KBM-7 (cell line): ENCODE results near the gene NMUR2.

ENCODE experiments used
- DNase-seq: peaks from one replicate; pipeline ENCODE4 v3.0.0-alpha.2; 2015
- in situ Hi-C: fragments of 300-500 bp; cut with MboI; formaldehyde crosslinking; loops from 2 replicates; pipeline ENCODE4 v1.14.3; 2020; ENCODE audit warnings: low sequenced_read_pairs, low pct_unique_long_range_greater_than_20kb, mixed read lengths

Gene NMUR2

GRCh38 chr5:152405145-152405544, at the start of gene NMUR2:
TSS of gene NMUR2 (minus strand) at chr5:152405279. CDS start at chr5:152405113, 166 bp downstream.
- in situ Hi-C loops, result no loop called here
- DNase-seq, result no peak

GRCh38 chr5:152443935-152444334, 38.9 kb upstream of the NMUR2 start:
- in situ Hi-C loops, result no loop called here
- DNase-seq, result no peak

GRCh38 chr5:152439791-152440190, 34.7 kb upstream of the NMUR2 start:
- no peak for DNase-seq
- in situ Hi-C loops, result no loop called here

- DNase-seq, result no peak
- in situ Hi-C loops, result no loop called here
Observed at GRCh38 chr5:152437866-152438265, 32.8 kb upstream of the NMUR2 start.

GRCh38 chr5:152427721-152428120, 22.6 kb upstream of the NMUR2 start:
- no peak for DNase-seq
- in situ Hi-C loops, result no loop called here

- in situ Hi-C loops, result no loop called here
- no peak for DNase-seq
Observed at GRCh38 chr5:152425083-152425482, 20.0 kb upstream of the NMUR2 start.

- in situ Hi-C loops, result no loop called here
- DNase-seq, result no peak
Observed at GRCh38 chr5:152424501-152424900, 19.4 kb upstream of the NMUR2 start.

- DNase-seq, result no peak
- in situ Hi-C loops, result no loop called here
Observed at GRCh38 chr5:152422081-152422480, 17.0 kb upstream of the NMUR2 start.

GRCh38 chr5:152412129-152412528, 7.0 kb upstream of the NMUR2 start:
- in situ Hi-C loops, result no loop called here
- no peak for DNase-seq

GRCh38 chr5:152406082-152406481, 1.0 kb upstream of the NMUR2 start:
- DNase-seq, result no peak
- in situ Hi-C loops, result no loop called here

- in situ Hi-C loops, result no loop called here
- DNase-seq, result no peak
Observed at GRCh38 chr5:152404494-152404893, 585 bp downstream of the NMUR2 start.

- in situ Hi-C loops, result no loop called here
- DNase-seq, result no peak
Observed at GRCh38 chr5:152403046-152403445, 2.0 kb downstream of the NMUR2 start.

- in situ Hi-C loops, result no loop called here
- DNase-seq, result no peak
Observed at GRCh38 chr5:152400846-152401245, 4.2 kb downstream of the NMUR2 start.

GRCh38 chr5:152397581-152397980, 7.5 kb downstream of the NMUR2 start:
- in situ Hi-C loops, result no loop called here
- no peak for DNase-seq

- in situ Hi-C loops, result no loop called here
- no peak for DNase-seq
Observed at GRCh38 chr5:152393441-152393840, 11.6 kb downstream of the NMUR2 start.

- in situ Hi-C loops, result no loop called here
- DNase-seq, result no peak
Observed at GRCh38 chr5:152389208-152389849, 15.8 kb downstream of the NMUR2 start.

- in situ Hi-C loops, result no loop called here
- DNase-seq, result no peak
Observed at GRCh38 chr5:152388610-152389009, 16.5 kb downstream of the NMUR2 start.

GRCh38 chr5:152380415-152381123, 24.5 kb downstream of the NMUR2 start:
- DNase-seq, result no peak
- in situ Hi-C loops, result no loop called here

- no peak for DNase-seq
- in situ Hi-C loops, result no loop called here
Observed at GRCh38 chr5:152379331-152379730, 25.7 kb downstream of the NMUR2 start.

GRCh38 chr5:152378730-152379129, 26.3 kb downstream of the NMUR2 start:
- in situ Hi-C loops, result no loop called here
- no peak for DNase-seq

- in situ Hi-C loops, result no loop called here
- no peak for DNase-seq
Observed at GRCh38 chr5:152376886-152377285, 28.2 kb downstream of the NMUR2 start.
